GM18502 (cell line): ENCODE data around the gene GBP1.
"Not testable (repeated sequence)": the region's sequence is repeated elsewhere in the genome, so short reads cannot be mapped to it uniquely, and the experiment has no call there.

Experiments
- ATAC-seq: cut with Tn5 transposase; IDR thresholded peaks from one replicate; pipeline ENCODE4 v1.9.1; 2021; ENCODE audit warnings: mild to moderate bottlenecking; ENCODE audit not compliant: unreplicated experiment, poor library complexity

GBP1 gene

GRCh38 chr1:89060091-89060490 is 4.9 kb downstream of the GBP1 start:
- no peak for ATAC-seq

GRCh38 chr1:89051955-89052312 is 13.1 kb downstream of the GBP1 start:
- ATAC-seq, result no peak

GRCh38 chr1:89051300-89051954 is 13.6 kb downstream of the GBP1 start:
- ATAC-seq, result no peak

- ATAC-seq, result no peak
Observed at GRCh38 chr1:89050649-89051033, 14.4 kb downstream of the GBP1 start.

- ATAC-seq, result not testable (repeated sequence)
Observed at GRCh38 chr1:89049901-89050648, 14.9 kb downstream of the GBP1 start.

- not testable (repeated sequence) for ATAC-seq
Observed at GRCh38 chr1:89049187-89049586, 15.8 kb downstream of the GBP1 start.

- no peak for ATAC-seq
Observed at GRCh38 chr1:89047734-89048133, 17.3 kb downstream of the GBP1 start.

GRCh38 chr1:89046318-89047183 is 18.5 kb downstream of the GBP1 start:
- peak; percentile 70 for ATAC-seq

GRCh38 chr1:89044970-89045721 is 19.9 kb downstream of the GBP1 start:
- ATAC-seq, result no peak

GRCh38 chr1:89043940-89044339 is 21.1 kb downstream of the GBP1 start:
- ATAC-seq, result no peak

GRCh38 chr1:89042491-89042890 is 22.5 kb downstream of the GBP1 start:
- ATAC-seq, result no peak

- no peak for ATAC-seq
Observed at GRCh38 chr1:89041721-89042120, 23.3 kb downstream of the GBP1 start.

- ATAC-seq, result peak; percentile 96
Observed at GRCh38 chr1:89041119-89041641, 23.8 kb downstream of the GBP1 start.

GRCh38 chr1:89040315-89040626 is 24.7 kb downstream of the GBP1 start:
- no peak for ATAC-seq

GRCh38 chr1:89037186-89037585 is 27.8 kb downstream of the GBP1 start:
- ATAC-seq, result no peak

- ATAC-seq, result no peak
Observed at GRCh38 chr1:89035080-89035479, 29.9 kb downstream of the GBP1 start.

GRCh38 chr1:89034004-89034403 is 31.0 kb downstream of the GBP1 start:
- not testable (repeated sequence) for ATAC-seq

- ATAC-seq, result not testable (repeated sequence)
Observed at GRCh38 chr1:89029051-89029450, 36.0 kb downstream of the GBP1 start.

- no peak for ATAC-seq
Observed at GRCh38 chr1:89025928-89026327, 39.1 kb downstream of the GBP1 start.

- ATAC-seq, result peak; percentile 15
Observed at GRCh38 chr1:89023026-89023425, 42.0 kb downstream of the GBP1 start.
